Loucy (cell line): ENCODE results near the gene AEBP2.

Experiments used
- CTCF ChIP-seq: fragments of 200-600 bp; sonication (generic); conservative IDR thresholded peaks from 2 replicates; pipeline ENCODE4 v1.5.1; 2014; ENCODE audit warnings: mild to moderate bottlenecking, antibody characterized with exemption, low read length
- EZH2phosphoT487 ChIP-seq: fragments of 200-600 bp; IDR thresholded peaks from 2 replicates; pipeline ENCODE4 v1.6.1; 2018; ENCODE audit warnings: antibody characterized with exemption, mild to moderate bottlenecking, moderate library complexity, borderline replicate concordance

GRCh38 chr12:19547271-19547671, 108.0 kb downstream of the AEBP2 start:
- no peak for TF ChIP-seq CTCF
- no peak for TF ChIP-seq EZH2phosphoT487
